ENCODE data around the gene ENPP6.

- TF ChIP-seq CTCF (IDR thresholded peaks at IDR 0.05) (no peak), POLR2A (IDR thresholded peaks at IDR 0.05) (no peak)
Observed at GRCh38 chr4:184259081-184259480, 41.4 kb upstream of the ENPP6 start.
